Left lung (tissue), 10 donors: Measurements from ENCODE around the gene CTNNA1. TPM values are rescaled to one million over a fixed set of nuclear protein-coding genes. Genes with fewer than 3 reads are reported as not detected.

Experiments used
- ATAC-seq: fragments of 200-7000 bp; cut with Tn5 transposase; one replicate; pipeline ENCODE4 v1.9.1; 2020; ENCODE audit warnings: moderate library complexity
- DNase-seq, 4 donors: peaks; one replicate each; pipeline ENCODE4 v3.0.0-alpha.2; 2013 to 2020
- H3K27ac ChIP-seq, 2 donors: fragments of 200-600 bp; sonication (generic) in 1 of 2; one replicate each; pipeline versions ENCODE4 v1.5.0 to v1.8.0; 2020 to 2021
- H3K27me3 ChIP-seq, 2 donors: fragments of 200-600 bp; sonication (generic) in 1 of 2; one replicate each; pipeline versions ENCODE4 v1.5.0 to v1.8.0; 2020 to 2021
- H3K36me3 ChIP-seq, 2 donors: fragments of 200-600 bp; sonication (generic) in 1 of 2; one replicate each; pipeline versions ENCODE4 v1.5.0 to v1.8.0; 2020 to 2021
- H3K4me1 ChIP-seq, 2 donors: fragments of 200-600 bp; one replicate each; pipeline ENCODE4 v1.8.0; 2021
- H3K4me3 ChIP-seq, 2 donors: fragments of 200-600 bp; sonication (generic) in 1 of 2; one replicate each; pipeline versions ENCODE4 v1.5.0 to v1.8.0; 2020 to 2021; ENCODE audit warnings: mild to moderate bottlenecking in 1 of 2
- H3K9me3 ChIP-seq, 2 donors: fragments of 200-600 bp; sonication (generic) in 1 of 2; one replicate each; pipeline versions ENCODE4 v1.5.0 to v1.8.0; 2020 to 2021
- intact Hi-C, 2 donors: fragments of 100-400 bp; cut with DNase I; formaldehyde crosslinking; loops; one replicate each; pipeline versions ENCODE4 v1.11.2 to v1.14.2; 2022
- polyA plus RNA-seq, 6 donors: library from polyadenylated mRNA; unstranded; fragments of 120-200 nt; gene quantifications; one replicate each; pipeline ENCODE4 v1.2.1, GENCODE V29; 2013; ENCODE audit not compliant: insufficient read length in 6 of 6
- total RNA-seq, 2 donors: library from RNA; stranded (reverse); fragmentation: NEBNext Ultra II Directional; extraction: Animal tissue kit (Norgen Biotek cat#: 25700); gene quantifications; one replicate each; pipeline ENCODE4 v1.2.1, GENCODE V29; 2021
- TF ChIP-seq, protein P1 (sequence below), 2 donors: fragments of 200-600 bp; sonication (generic) in 1 of 2; IDR thresholded peaks; one replicate each; pipeline versions ENCODE4 v1.5.0 to v1.8.0; 2021; ENCODE audit warnings: antibody characterized with exemption in 2 of 2
- donor health status: DM: no; HTN: yes; CAD: no.
- donor health status: DM: no; HTN: no; CAD: no.

Gene CTNNA1
- total and polyA plus RNA-seq, 8 donors, result 309 to 443 (median 366) TPM

- H3K9me3 ChIP-seq, result no peaks in the 10 kb centered on the region
- H3K27ac ChIP-seq, result no peak overlapping the region
- no peaks in the 10 kb centered on the region for H3K4me1 ChIP-seq
- ATAC-seq (no peak), DNase-seq (no peak)
- H3K36me3 ChIP-seq, result no peaks in the 10 kb centered on the region
- H3K4me3 ChIP-seq, result no peak overlapping the region
- H3K27me3 ChIP-seq, result no peaks in the 10 kb centered on the region
- intact Hi-C loops, result no loop called here
- TF ChIP-seq, protein P1, sequence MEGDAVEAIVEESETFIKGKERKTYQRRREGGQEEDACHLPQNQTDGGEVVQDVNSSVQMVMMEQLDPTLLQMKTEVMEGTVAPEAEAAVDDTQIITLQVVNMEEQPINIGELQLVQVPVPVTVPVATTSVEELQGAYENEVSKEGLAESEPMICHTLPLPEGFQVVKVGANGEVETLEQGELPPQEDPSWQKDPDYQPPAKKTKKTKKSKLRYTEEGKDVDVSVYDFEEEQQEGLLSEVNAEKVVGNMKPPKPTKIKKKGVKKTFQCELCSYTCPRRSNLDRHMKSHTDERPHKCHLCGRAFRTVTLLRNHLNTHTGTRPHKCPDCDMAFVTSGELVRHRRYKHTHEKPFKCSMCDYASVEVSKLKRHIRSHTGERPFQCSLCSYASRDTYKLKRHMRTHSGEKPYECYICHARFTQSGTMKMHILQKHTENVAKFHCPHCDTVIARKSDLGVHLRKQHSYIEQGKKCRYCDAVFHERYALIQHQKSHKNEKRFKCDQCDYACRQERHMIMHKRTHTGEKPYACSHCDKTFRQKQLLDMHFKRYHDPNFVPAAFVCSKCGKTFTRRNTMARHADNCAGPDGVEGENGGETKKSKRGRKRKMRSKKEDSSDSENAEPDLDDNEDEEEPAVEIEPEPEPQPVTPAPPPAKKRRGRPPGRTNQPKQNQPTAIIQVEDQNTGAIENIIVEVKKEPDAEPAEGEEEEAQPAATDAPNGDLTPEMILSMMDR (IDR thresholded peaks at IDR 0.05), result no peak
Observed at GRCh38 chr5:138981131-138981530, 227.9 kb downstream of the CTNNA1 start.

DNA sequence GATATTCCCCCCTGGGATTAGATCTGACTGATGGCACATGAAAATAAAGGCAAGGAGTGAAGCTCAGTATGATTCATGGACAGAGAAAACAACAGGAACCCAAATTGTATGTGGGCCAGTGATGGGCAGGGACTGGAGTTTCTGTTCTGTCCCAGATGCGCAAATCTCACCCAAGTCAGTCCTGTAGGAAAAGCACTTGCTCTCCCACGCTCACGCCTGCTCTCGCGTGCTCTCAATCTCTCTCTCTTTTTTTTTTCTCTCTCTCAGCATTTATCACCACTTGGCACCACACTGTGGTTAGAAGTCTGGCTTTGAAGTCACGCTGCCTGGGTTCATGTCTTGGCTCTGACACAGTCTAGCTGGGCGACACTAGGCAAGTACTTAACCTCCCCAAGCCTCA lies 228.4 kb downstream of the CTNNA1 start:
- no peak overlapping the region for H3K4me3 ChIP-seq
- no peak for DNase-seq
- no peaks in the 10 kb centered on the region for H3K36me3 ChIP-seq
- H3K9me3 ChIP-seq, result no peaks in the 10 kb centered on the region
- ATAC-seq, result no peak
- no peaks in the 10 kb centered on the region for H3K4me1 ChIP-seq
- H3K27ac ChIP-seq, result no peak overlapping the region
- TF ChIP-seq, protein P1 (IDR thresholded peaks at IDR 0.05), result no peak
- no peaks in the 10 kb centered on the region for H3K27me3 ChIP-seq
- intact Hi-C loops, result no loop called here

- no peak for ATAC-seq
Observed at GRCh38 chr5:138983984-138984383, 230.8 kb downstream of the CTNNA1 start.

More at GRCh38 chr5:138983984-138984383, 230.8 kb downstream of the CTNNA1 start:
- no peaks in the 10 kb centered on the region for H3K9me3 ChIP-seq
- intact Hi-C loops, result no loop called here
- no peak overlapping the region for H3K27ac ChIP-seq
- TF ChIP-seq, protein P1 (IDR thresholded peaks at IDR 0.05), result no peak
- no peaks in the 10 kb centered on the region for H3K36me3 ChIP-seq
- H3K27me3 ChIP-seq, result no peaks in the 10 kb centered on the region
- H3K4me1 ChIP-seq, result no peaks in the 10 kb centered on the region
- DNase-seq, result no peak
- no peak overlapping the region for H3K4me3 ChIP-seq

Other genes starting within 250 kb of the CTNNA1 start
- gene ETF1, start 210.2 kb upstream of the CTNNA1 start, total RNA-seq, result 100 to 1,000 TPM; 107 to 112 TPM
- gene ETF1, start 210.2 kb upstream of the CTNNA1 start, polyA plus RNA-seq, result 10 to 100 TPM; 68.9 to 82.9 (median 78.7) TPM
- 100 to 1,000 TPM; 128 to 205 TPM for gene HSPA9, start 178.0 kb upstream of the CTNNA1 start, total RNA-seq
- 100 to 1,000 TPM; 189 to 220 (median 213) TPM for gene HSPA9, start 178.0 kb upstream of the CTNNA1 start, polyA plus RNA-seq
- gene LRRTM2, start 121.9 kb downstream of the CTNNA1 start, total RNA-seq, result under 1 TPM; 0.16 to 0.38 TPM
- gene LRRTM2, start 121.9 kb downstream of the CTNNA1 start, polyA plus RNA-seq, result 1 to 10 TPM in 4 of 6 donors, under 1 TPM in 2; 0.86 to 2.9 (median 1.2) TPM